HCT116 (cell line): ENCODE measurements around the gene TNRC6C. TPM values are rescaled to one million over a fixed set of nuclear protein-coding genes. Genes with fewer than 3 reads are reported as not detected.

Experiments
- ATAC-seq: fragments of 200-7000 bp; cut with Tn5 transposase; 2 replicates; pipeline ENCODE4 v1.9.1; 2020; ENCODE audit warnings: mild to moderate bottlenecking, moderate library complexity
- BruUV-seq: library from RNA; stranded (reverse); fragments of 400-500 nt; replicated peaks from 2 replicates; lab custom pipeline; 2021; lab: Mats Ljungman, UMichigan
- CTCF ChIA-PET: fragments of 300-600 bp; sonication (Branson Sonifier 250); formaldehyde crosslinking; loops from one replicate; lab custom pipeline; 2021; ENCODE audit warnings: antibody characterized with exemption; lab: Charles Lee
- POLR2A ChIA-PET: fragments of 300-600, 350-600 bp; sonication (Branson Sonifier 250); formaldehyde crosslinking; loops from one replicate; lab custom pipeline; 2021; ENCODE audit warnings: antibody characterized with exemption; lab: Charles Lee
- RAD21 ChIA-PET, 2 experiments: fragments of 300-600 bp; sonication (Branson Sonifier 250); formaldehyde crosslinking; loops; one replicate each; lab custom pipeline; 2023; ENCODE audit warnings: low total read pairs in 2 of 2; ENCODE audit not compliant: uncharacterized antibody in 2 of 2, unreplicated experiment in 2 of 2, low non-redundant PET in 1 of 2; lab: Charles Lee
- DNase-seq: peaks from one replicate; pipeline ENCODE4 v3.0.0-alpha.2; 2010; ENCODE audit warnings: low read depth, low spot score
- H2AFZ ChIP-seq: fragments of 200-600 bp; shearing (Covaris generic), sonication (generic); 2 replicates; pipeline ENCODE4 v1.6.1; 2017; ENCODE audit warnings: low read depth, mixed run types, mixed read lengths, antibody characterized with exemption, low read length; ENCODE audit not compliant: poor library complexity, severe bottlenecking
- H3K27ac ChIP-seq: 2 replicates; pipeline ENCODE4 v1.5.1; 2012; ENCODE audit warnings: low read depth, low read length
- H3K27me3 ChIP-seq: fragments of 200-600 bp; sonication (generic); 2 replicates; pipeline ENCODE4 v1.6.1; 2016; ENCODE audit warnings: mixed run types, low read length, mixed read lengths; ENCODE audit not compliant: insufficient read depth
- H3K36me3 ChIP-seq, 2 experiments: fragments of 200-500 bp in 1 of 2; fragments of 200-600 bp in 1 of 2; sonication (Bioruptor generic) in 1 of 2; sonication (generic) in 1 of 2; 2 replicates each; pipeline versions ENCODE4 v1.5.1 to v1.6.1; 2014 to 2016; ENCODE audit warnings: low read length in 2 of 2, inconsistent platforms in 1 of 2, mixed read lengths in 1 of 2, mixed run types in 1 of 2; ENCODE audit not compliant: insufficient read depth in 2 of 2, control insufficient read depth in 1 of 2
- H3K4me1 ChIP-seq, 2 experiments: fragments of 200-600 bp in 1 of 2; sonication (generic) in 1 of 2; 2 replicates each; pipeline versions ENCODE4 v1.5.1 to v1.6.1; 2012 to 2017; ENCODE audit warnings: low read length in 2 of 2, inconsistent platforms in 1 of 2, mild to moderate bottlenecking in 1 of 2, mixed read lengths in 1 of 2, mixed run types in 1 of 2, moderate library complexity in 1 of 2; ENCODE audit not compliant: insufficient read depth in 2 of 2, control insufficient read depth in 1 of 2
- H3K4me2 ChIP-seq: fragments of 200-600 bp; sonication (generic); 2 replicates; pipeline ENCODE4 v1.6.1; 2017; ENCODE audit warnings: mixed run types, low read length, mixed read lengths
- H3K4me3 ChIP-seq, 2 experiments: fragments of 200-600 bp in 1 of 2; sonication (generic) in 1 of 2; replicated peaks in 1 of 2; 2 replicates each; pipeline ENCODE4 v1.5.1; 2011 to 2016; ENCODE audit warnings: low read length in 2 of 2, control low read depth in 1 of 2, low read depth in 1 of 2, mild to moderate bottlenecking in 1 of 2, mixed read lengths in 1 of 2, mixed run types in 1 of 2
- H3K79me2 ChIP-seq: fragments of 200-600 bp; sonication (generic); 2 replicates; pipeline ENCODE4 v1.6.1; 2017; ENCODE audit warnings: mild to moderate bottlenecking, mixed run types, low read length, moderate library complexity, mixed read lengths; ENCODE audit not compliant: insufficient read depth
- H3K9ac ChIP-seq: fragments of 200-600 bp; sonication (generic); 2 replicates; pipeline ENCODE4 v1.6.1; 2016; ENCODE audit warnings: low read length, mixed read lengths
- H3K9me2 ChIP-seq: fragments of 200-600 bp; sonication (generic), shearing (Covaris generic); 2 replicates; pipeline ENCODE4 v1.6.1; 2017; ENCODE audit warnings: mixed run types, mild to moderate bottlenecking, moderate library complexity; ENCODE audit not compliant: insufficient read depth
- H3K9me3 ChIP-seq, 2 experiments: fragments of 200-500 bp in 1 of 2; fragments of 200-600 bp in 1 of 2; sonication (Bioruptor generic) in 1 of 2; sonication (generic) in 1 of 2; 2 replicates each; pipeline ENCODE4 v1.6.1; 2014 to 2017; ENCODE audit warnings: low read length in 2 of 2, mixed read lengths in 2 of 2, inconsistent platforms in 1 of 2, low read depth in 1 of 2, mild to moderate bottlenecking in 1 of 2, mixed run types in 1 of 2, moderate library complexity in 1 of 2; ENCODE audit not compliant: control insufficient read depth in 1 of 2, insufficient read depth in 1 of 2
- H4K20me1 ChIP-seq: fragments of 200-600 bp; sonication (generic), shearing (Covaris generic); 2 replicates; pipeline ENCODE4 v1.6.1; 2017; ENCODE audit warnings: mixed run types, mild to moderate bottlenecking, moderate library complexity; ENCODE audit not compliant: insufficient read depth
- CBX3 ChIP-seq: IDR thresholded peaks from 2 replicates; pipeline ENCODE4 v1.6.1; 2012; ENCODE audit warnings: low read depth
- CEBPB ChIP-seq: IDR thresholded peaks from 2 replicates; pipeline ENCODE4 v1.6.1; 2012; ENCODE audit warnings: low read depth
- FOSL1 ChIP-seq: IDR thresholded peaks from 2 replicates; pipeline ENCODE4 v1.6.1; 2012; ENCODE audit warnings: low read depth
- JUND ChIP-seq: IDR thresholded peaks from 2 replicates; pipeline ENCODE4 v1.6.1; 2012
- POLR2A ChIP-seq: IDR thresholded peaks from 2 replicates; pipeline ENCODE4 v1.7.0; 2011; ENCODE audit warnings: borderline replicate concordance; ENCODE audit not compliant: insufficient read depth, insufficient read length; ENCODE audit errors: extremely low read depth
- POLR2AphosphoS5 ChIP-seq: IDR thresholded peaks from 2 replicates; pipeline ENCODE4 v1.6.1; 2011; ENCODE audit warnings: mild to moderate bottlenecking, low read depth, low read length, moderate library complexity
- SIN3A ChIP-seq: IDR thresholded peaks from 2 replicates; pipeline ENCODE4 v1.6.1; 2012; ENCODE audit warnings: low read depth
- SP1 ChIP-seq: IDR thresholded peaks from 2 replicates; pipeline ENCODE4 v1.6.1; 2012; ENCODE audit warnings: low read depth
- TCF7L2 ChIP-seq: IDR thresholded peaks from 2 replicates; pipeline ENCODE4 v1.7.0; 2011; ENCODE audit warnings: borderline replicate concordance, inconsistent platforms; ENCODE audit not compliant: insufficient read depth, insufficient read length; ENCODE audit errors: extremely low read depth
- ZFX ChIP-seq: fragments of 450-650 bp; IDR thresholded peaks from 2 replicates; pipeline ENCODE4 v1.6.1; 2017
- intact Hi-C: fragments of 100-400 bp; cut with micrococcal nuclease; formaldehyde crosslinking; loops from 2 replicates; pipeline ENCODE4 v1.10.0; 2022
- total RNA-seq: library from RNA; stranded (reverse); gene quantifications from one replicate; pipeline ENCODE4 v1.2.1, GENCODE V29; 2021; ENCODE audit not compliant: unreplicated experiment
- TF ChIP-seq, protein P1 (sequence below): IDR thresholded peaks from 2 replicates; pipeline ENCODE4 v1.6.1; 2011; ENCODE audit warnings: mild to moderate bottlenecking, low read length, moderate library complexity; ENCODE audit not compliant: insufficient replicate concordance; ENCODE audit errors: extremely low read depth
- TF ChIP-seq, protein P2 (sequence below): IDR thresholded peaks from 2 replicates; pipeline ENCODE4 v1.6.1; 2012

The TNRC6C gene
- total RNA-seq, 1 experiment from 2014 or later = 23.4 TPM

DNA sequence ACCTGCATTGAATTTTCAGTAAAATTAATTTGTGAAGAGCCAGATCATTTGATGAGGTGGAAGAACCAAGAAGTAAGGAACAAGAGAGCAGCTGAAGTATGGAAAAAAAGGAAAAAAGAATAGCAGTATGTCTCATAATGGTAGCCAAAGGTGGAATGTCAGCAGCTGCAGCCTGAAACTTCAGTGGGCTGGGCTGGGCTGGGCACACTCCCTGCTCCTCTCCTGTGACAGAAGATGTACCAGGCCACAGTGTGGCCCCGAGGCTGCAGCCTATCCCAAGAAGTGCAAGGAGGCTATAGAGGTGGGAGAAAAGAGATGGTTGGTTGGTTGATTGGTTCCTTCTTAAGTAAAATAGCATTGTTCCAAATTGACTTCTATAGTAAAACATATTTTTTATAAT is 84.5 kb downstream of the TNRC6C start:
- intact Hi-C loops = no loop called here
- BruUV-seq = no TSS peak
- H3K4me1 ChIP-seq = peaks cover 17 to 29% of the 10 kb centered on the region in 2 experiments
- ATAC-seq (no peak), DNase-seq (no peak)
- no peak overlapping the region for H2AFZ ChIP-seq
- no peaks in the 10 kb centered on the region for H3K27me3 ChIP-seq
- TF ChIP-seq ZFX (no peak), POLR2AphosphoS5 (no peak)
- TF ChIP-seq, protein P1, sequence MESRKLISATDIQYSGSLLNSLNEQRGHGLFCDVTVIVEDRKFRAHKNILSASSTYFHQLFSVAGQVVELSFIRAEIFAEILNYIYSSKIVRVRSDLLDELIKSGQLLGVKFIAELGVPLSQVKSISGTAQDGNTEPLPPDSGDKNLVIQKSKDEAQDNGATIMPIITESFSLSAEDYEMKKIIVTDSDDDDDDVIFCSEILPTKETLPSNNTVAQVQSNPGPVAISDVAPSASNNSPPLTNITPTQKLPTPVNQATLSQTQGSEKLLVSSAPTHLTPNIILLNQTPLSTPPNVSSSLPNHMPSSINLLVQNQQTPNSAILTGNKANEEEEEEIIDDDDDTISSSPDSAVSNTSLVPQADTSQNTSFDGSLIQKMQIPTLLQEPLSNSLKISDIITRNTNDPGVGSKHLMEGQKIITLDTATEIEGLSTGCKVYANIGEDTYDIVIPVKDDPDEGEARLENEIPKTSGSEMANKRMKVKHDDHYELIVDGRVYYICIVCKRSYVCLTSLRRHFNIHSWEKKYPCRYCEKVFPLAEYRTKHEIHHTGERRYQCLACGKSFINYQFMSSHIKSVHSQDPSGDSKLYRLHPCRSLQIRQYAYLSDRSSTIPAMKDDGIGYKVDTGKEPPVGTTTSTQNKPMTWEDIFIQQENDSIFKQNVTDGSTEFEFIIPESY = no peak
- CTCF ChIA-PET = interaction anchor here (3.4 kb wide), 1 partner anchor 41 kb away, joined by 18 read pairs; no protein-coding TSS in a partner anchor
- RAD21 ChIA-PET = no interaction called here
- no peaks in the 10 kb centered on the region for H3K9me2 ChIP-seq
- no peaks in the 10 kb centered on the region for H3K79me2 ChIP-seq
- POLR2A ChIA-PET = no interaction called here
- no peak overlapping the region for H3K4me2 ChIP-seq
- H3K27ac ChIP-seq = no peak overlapping the region
- H4K20me1 ChIP-seq = no peaks in the 10 kb centered on the region
- H3K9ac ChIP-seq = no peak overlapping the region
- no peaks in the 10 kb centered on the region for H3K36me3 ChIP-seq
- H3K9me3 ChIP-seq = no peaks in the 10 kb centered on the region; a peak in 1 of 4 replicates
- no peak overlapping the region for H3K4me3 ChIP-seq

DNA sequence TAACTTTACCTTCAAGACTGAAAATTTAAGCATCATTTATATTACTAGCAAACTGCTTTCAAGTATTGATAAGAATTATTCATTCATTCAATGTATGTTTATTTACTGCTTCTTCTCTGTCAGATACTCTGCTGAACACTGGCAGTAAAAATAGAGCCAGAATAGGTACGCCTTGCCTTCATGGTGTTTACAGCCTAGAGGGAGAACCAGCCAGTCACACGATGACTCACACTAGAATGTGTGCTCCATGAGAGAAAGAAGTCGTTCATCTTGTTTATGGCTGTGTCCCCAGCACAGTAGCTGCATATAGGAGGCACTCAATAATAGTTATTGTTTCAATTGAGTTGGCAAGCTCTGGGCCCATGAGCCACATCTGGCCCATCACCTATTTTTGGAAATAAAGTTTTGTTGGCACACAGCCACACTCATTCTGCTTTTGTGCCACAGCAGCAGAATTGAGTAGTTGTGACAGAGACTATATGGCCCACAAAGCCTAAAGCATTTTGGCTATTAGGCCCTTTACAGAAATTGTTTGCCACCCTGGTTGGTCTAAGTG is 85.9 kb downstream of the TNRC6C start:
- Histone ChIP-seq H3K9ac (no peak overlapping the region), H3K9me3 (no peaks in the 10 kb centered on the region; a peak in 1 of 4 replicates), H4K20me1 (no peaks in the 10 kb centered on the region), H3K27me3 (no peaks in the 10 kb centered on the region), H3K27ac (no peak overlapping the region), H2AFZ (no peak overlapping the region), H3K79me2 (no peaks in the 10 kb centered on the region), H3K4me3 (no peak overlapping the region), H3K4me1 (peaks cover 17 to 29% of the 10 kb centered on the region in 2 experiments), H3K36me3 (peaks cover 4 to 5% of the 10 kb centered on the region in 2 experiments), H3K9me2 (no peaks in the 10 kb centered on the region), H3K4me2 (no peak overlapping the region)
- CTCF ChIA-PET = interaction anchor here (1.3 kb wide), 2 partner anchors 41 to 93 kb away, joined by 4 to 6 read pairs; no protein-coding TSS in a partner anchor
- RAD21 ChIA-PET = no interaction called here
- 0 out of 2 replicates have a peak, but pooled peaks have one; percentile 19 for TF ChIP-seq JUND
- TF ChIP-seq CEBPB = no peak
- no peak for TF ChIP-seq SP1
- 0 out of 2 replicates have a peak, but pooled peaks have one; percentile 37 for TF ChIP-seq FOSL1
- no peak for TF ChIP-seq SIN3A
- TF ChIP-seq, protein P2, sequence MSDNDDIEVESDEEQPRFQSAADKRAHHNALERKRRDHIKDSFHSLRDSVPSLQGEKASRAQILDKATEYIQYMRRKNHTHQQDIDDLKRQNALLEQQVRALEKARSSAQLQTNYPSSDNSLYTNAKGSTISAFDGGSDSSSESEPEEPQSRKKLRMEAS = 0 out of 2 replicates have a peak, but pooled peaks have one; percentile 32
- no peak for TF ChIP-seq POLR2AphosphoS5
- no peak for TF ChIP-seq TCF7L2
- peak; percentile 57; the same call in 1 of the 2 replicates for TF ChIP-seq CBX3
- no peak for TF ChIP-seq POLR2A
- 0 out of 2 replicates have a peak, but pooled peaks have one; percentile 31 for ATAC-seq
- intact Hi-C loops = no loop called here
- POLR2A ChIA-PET = no interaction called here
- peak; percentile 23 for DNase-seq
- BruUV-seq = no TSS peak
